Activated naive CD4-positive, alpha-beta T cell treated with Interleukin-2 at 50 U/mL for 16 hours (primary cell): ENCODE measurements around the gene PEMT.

Experiments used
- DNase-seq: peaks from one replicate; pipeline ENCODE4 v3.0.0-alpha.2; 2020

Gene PEMT

DNA sequence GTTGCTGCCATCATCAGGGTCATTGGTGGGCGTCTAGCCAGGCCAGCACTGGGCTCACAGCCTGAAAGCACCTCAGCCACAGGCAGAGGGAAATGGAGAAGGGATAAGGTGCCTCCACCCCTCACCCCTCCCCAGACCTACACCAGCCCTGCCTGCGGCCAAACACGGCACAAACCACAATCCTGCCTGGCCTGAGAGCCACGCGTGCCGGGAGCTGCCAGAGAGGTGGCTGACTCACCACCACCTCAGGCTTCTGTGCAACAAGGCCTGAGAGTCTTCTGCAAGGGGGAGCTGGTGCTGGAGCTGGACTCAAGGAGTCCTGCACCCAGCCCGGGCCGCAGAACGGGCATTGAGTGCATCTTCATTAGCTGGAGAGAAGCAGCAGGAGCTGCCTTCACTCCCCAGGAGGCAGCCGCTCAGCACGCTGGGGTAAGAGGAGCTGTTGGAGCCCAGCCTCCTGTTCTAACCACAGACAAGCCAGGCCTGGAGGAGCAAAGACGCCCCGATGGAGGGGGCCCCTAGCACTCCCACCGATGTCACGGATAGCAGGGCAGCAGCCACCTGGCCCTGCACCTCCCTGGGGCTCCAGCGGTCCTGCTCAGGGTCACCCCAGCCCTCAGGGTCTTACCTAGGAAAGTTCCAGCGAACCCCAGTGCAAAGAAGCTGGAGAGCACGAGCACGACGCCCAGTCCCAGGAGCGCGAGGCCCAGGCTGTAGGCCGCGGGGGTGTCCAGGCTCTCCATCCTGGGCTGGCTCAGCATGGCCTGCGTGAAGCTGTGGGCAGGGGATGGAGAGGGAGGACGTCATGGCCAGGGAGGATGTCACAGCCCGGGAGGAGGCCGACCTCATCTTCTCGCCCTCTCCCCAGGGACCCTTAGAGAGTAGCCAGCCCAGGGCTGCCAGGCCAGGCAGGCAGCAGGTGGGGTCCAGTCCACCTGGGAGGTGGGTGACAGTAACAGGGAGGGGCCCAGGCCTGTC lies 79.3 kb downstream of the PEMT start:
- DNase-seq = no peak

DNA sequence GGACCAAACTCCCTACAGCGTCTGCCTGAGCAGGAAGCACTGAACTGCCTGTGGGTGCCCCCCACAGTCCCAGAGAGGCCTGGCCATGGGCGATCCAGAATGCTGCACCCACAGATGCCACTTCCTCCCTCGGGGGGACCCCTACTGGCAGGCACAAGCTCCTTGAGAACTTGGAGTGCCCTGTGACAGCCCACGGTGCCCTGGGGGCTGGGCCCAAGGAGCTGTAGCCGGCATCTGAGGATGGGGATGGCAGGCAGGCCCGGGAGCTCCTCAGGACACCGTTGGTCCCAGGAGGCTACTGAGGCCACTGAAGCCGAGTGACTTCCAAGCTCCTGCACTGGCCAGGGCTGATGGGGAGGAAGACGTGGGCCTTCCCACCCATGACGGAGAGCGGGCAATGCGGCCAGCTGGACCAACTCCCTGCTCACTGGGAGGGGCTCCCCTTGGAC lies 80.2 kb downstream of the PEMT start:
- no peak for DNase-seq

DNA sequence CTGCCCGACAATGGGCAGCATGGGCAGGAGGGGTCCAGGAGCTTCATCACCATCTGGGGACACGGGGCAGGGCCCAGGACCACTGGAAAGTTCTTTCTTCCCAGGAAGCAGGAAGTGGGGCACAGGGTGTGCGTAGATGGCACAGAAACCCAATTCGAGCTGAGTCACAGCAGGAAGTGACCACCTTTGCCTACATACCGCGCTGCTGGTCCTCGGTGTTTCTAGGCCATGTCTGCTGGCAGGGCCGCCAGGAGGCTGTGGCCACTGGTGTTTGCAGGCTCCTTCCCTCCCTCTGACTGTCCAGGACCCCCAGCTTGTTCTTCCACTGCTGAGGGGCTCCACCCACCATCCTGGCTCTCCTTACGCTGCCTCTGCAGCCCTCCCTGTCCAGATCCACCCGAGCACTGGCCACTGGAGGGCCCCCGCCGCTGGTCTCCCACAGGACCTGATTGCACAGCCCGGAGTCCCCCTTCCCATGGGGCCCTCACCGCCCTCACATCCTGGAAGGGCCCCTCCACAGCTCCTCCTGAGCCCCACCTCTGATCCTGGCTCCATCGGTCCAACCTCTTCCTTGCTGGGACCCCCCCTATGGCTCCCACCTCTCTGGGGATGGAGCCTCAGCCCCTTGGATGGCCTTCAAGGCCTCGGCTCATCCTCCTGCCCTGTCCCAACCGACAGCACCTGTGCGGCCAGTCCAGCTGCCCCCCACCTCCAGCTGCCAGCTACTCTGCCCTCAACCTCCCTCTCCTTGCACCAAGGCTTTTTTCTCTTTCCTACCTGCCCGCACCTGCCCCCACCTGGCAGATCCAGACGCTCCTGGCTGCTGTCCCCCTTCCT lies 80.8 kb downstream of the PEMT start:
- no peak for DNase-seq

DNA sequence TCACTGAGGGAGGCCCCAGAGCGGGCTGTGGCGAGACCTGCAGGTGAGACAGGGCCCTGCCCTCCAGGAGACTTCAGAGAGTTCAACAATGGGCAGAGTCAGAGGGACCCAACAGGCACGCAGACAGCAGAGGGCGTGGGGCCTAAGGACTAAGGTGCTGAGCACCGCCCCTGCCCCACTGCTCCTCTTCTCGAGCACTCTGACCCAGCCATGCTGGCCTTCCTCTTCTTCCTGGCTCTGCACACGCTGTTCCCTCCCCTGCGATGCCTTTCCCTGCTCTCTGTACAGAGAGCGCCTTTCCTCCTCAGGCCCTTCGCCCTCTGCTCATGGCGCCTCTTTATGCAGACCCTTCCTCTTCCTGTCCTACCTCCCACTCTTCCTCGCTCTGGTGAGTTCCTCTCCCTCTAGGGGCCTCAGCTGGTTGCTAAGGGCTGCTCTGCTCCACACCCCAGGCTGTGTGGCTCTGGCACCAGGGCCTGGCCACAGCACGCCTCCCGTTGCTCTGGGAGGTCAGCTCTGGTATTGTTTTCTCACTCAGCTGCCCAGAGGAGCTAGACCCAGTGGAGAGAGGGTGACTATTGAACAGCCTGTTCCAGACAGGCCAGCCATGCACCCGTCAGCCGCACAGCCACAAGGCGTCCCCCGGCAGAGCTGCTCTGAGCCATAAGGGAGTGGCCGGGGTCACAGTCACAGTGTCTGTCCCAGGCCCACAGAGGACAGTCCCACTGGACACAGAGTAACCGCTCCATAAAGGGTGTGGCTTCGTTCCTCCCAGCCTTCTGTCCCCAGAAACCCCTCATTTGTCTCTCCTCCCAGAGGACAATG lies 81.7 kb downstream of the PEMT start:
- DNase-seq = no peak

DNA sequence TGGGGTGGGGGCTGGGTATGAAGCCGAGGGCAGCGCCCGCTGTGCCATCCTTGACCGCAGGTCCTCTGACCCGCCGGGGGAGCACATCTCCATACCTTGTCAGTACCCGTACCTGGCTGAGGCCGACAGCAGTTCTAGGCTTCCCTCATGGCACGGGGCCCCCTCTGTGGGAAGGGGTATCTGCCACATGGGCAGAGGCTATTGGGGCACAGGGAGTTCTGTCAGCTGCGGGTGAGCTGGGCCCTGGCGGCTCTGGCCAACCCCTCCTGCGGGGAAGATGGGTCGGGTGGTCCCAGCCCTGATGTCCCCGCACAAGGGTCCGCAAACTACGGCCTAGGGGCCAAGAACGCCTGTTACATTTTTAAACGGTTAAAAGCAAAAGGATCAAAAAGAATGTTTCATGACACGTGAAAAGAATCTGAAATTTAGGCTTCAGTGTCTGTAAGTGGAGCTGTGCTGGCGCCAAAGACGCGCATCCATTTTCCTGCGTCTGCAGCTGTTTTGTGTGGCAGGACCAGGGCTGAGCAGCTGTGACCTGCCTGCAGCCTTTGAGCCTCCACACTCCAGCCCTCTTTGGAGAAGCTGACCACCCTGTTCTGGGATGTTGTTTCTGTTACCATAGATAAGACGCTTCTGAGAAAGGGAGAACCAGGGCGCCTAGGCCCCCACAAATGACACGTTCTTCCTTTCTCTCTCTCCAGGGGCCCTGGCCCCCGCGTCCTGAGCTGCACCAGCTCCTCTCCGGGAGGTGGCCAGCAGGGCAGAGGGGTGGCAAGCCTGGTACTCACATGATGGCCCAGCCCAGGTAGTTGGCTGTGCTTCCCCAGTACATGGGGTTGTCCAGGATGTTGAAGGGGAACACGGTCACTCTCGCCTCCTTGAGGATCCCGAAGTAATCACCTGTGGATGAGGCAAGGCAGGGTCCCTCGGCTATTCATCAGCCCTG lies 82.6 kb downstream of the PEMT start:
- DNase-seq = no peak

DNA sequence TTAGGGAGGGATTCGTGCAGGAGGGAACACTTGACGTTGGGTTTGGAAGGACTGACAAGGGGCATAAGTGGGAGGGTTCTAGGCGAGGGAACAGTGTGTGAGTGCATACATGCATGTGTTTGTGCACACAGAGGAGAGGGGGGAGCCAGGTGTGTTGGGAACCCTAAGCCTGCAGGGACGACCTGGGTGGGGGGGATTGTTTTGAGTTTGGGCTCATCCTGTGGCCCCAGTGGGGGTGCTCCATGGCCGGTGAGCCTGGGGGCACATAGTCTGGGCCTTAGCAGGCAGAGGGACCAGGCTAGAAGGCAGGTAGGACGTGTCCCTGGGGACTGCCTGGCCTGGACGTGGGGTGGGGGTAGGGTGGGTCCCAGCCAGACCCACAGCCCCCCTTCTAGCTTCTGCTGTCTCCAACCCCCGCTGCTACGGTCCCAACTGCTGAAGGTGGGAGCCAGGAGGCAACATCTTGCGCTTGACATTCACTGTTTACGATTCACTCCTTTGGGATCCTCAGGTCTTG lies 83.4 kb downstream of the PEMT start:
- DNase-seq = no peak

DNA sequence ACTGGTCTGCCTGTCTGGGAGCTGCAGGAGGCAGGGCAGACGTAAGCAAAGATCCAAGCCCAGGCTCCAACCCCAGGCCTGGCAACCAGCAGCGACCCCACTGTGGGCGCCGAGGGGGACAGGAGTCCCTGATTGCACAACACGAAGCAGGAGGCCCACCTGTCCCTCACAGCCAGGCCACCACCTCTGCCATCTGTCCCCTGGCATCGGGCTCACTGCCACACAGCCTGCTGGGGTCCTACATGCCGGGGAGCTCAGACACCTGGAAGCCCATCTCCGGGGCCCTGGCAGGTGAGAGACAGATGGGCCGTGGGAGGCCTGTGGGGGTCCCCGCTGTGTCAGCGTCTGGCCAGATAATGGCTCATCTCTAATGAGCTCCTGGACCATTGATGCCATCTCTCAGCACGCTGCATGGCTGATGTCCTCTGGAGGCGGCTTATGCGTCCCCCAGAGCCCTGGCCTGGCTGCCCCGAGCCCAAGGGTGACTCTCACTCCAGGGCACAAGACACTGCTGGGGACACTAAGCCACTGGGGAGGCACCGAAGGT lies 84.0 kb downstream of the PEMT start:
- DNase-seq = no peak

DNA sequence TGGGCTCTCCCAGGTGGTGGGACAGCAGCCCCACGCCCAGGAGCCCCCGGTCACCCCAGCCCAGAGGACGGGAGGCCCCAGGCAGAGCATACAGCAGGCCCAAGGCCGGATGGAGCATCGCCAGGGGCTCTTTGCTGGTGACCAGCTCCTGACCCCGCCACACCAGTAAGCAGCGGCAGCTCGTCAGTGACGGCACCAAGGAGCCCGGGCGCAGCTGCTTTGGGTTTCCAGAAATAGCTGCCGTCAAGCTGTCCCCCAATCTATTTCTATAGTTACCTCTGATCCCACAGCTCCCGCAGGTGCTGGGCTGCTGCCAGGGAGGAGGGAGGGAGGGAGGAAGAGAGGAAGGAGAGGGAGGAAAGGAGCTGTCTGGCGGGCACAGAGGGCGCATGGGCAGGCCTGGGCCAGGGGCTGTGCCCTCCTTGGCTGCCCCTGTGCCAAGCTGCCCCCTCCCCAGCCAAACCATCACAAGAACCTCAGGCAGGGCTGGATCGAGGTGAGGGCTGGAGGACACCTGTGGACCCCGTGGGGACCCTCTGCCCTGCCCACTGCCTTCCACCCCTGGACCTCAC lies 84.5 kb downstream of the PEMT start:
- no peak for DNase-seq

DNA sequence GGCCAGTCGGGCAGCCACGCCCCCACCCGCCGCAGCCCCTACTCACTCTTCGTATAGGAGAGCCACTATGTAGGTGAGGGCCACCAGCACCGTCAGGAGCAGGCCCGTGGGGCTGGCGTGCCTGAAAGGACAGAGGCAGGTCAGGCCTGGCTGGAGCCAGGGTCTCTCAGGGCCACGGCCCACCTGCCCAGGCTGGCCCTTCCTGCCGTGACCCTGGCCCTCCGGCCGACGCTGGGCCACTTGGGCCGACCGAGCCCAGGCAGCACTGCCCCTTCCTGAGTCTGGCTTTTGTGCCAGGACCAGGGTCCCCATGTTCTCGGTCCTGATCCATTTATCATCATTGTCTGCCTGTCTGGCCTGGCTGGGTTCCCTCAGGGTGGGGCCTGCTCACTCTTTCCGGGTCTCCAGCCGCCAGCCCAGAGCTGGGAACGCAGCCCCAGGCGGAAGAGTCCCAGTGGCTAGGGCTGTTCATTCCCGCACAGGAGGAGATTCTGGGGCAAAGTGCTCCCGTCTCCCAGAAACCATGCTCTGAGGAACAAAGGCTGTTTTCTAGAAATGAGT lies 85.2 kb downstream of the PEMT start:
- DNase-seq = no peak

DNA sequence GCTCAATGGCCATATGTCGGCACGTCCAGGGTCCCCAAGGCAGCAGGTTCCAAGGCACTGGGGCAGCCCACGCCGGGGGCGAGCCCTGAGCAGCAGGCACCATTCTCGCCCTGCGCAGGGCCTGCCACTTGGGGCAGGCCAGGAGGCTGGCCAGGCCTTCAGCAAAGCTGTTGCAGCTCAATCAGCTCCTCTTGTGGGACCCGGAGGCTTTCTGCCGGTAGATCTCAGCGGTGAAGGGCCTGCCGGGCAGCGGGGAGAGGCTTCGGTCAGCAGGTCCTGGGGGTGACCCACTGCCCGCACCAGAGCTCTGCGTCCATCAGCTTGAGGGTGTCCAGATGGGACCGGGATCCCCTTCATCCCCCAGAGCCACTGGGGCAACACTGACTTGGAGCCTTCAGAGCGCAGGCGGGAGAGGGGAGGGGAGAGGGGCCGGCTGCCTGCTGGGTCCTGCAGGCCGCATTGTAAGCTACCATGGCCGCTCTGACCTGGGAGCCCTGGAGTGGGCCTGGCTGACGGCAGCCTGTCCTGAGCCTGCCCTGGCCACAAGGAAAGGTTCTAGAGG lies 85.8 kb downstream of the PEMT start:
- DNase-seq = no peak

DNA sequence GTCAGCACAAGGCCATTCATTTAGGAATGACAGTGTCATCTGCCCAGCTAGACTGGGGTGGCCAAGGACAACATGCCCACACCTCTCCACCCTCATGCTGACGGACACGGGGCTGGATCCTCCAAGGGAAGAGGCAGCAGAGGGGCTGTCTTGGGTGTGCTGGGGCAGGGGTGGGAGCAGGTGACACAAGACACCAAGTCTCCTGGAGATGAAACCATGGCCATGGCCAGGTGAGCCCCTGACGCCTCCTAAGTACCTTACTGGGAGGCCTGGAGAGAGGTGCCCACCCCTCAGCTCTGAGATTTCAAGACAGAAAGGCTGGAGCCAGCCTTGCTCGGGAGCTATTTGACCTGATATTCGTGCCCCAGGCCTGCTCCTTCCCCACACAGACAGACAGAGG lies 86.4 kb downstream of the PEMT start:
- no peak for DNase-seq

DNA sequence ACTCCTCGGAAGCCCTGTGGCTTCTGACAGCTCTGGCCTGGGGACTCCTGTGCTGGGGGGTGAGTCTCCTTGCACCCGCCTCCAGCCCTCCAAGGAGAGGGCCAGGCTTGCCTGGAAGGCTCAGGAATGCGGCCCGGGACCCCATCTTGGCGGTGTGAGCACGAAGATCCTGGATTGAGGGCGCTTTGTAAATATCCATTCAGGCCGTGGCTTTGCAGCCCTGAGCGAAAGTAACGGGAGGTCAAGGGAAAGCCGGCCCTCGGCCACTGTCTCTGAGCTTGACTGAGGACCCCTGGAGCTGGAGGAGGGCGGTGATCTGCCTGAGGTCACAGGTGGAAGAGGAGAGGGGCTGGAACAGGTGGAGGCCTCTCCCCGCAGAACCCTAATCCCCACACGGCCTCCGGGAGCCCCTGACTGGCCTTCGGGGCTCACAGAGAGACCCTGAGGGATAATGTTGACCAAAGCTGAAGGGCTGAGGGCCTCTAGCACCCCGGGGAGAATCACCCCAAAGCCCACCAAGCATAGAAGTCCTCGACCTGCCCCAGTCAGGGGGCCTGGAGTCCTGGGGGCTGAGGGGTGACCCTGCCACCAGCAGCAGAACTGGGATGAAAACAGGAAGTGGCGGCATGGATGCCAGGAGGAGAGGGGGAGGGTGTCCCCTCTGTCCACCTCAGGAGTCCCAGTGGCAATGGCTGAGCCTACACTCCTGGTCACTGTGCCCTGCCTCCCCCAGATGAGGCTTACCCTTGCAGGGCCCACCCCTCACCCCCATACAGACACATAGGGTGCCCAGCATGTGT lies 87.0 kb downstream of the PEMT start:
- no peak for DNase-seq

DNA sequence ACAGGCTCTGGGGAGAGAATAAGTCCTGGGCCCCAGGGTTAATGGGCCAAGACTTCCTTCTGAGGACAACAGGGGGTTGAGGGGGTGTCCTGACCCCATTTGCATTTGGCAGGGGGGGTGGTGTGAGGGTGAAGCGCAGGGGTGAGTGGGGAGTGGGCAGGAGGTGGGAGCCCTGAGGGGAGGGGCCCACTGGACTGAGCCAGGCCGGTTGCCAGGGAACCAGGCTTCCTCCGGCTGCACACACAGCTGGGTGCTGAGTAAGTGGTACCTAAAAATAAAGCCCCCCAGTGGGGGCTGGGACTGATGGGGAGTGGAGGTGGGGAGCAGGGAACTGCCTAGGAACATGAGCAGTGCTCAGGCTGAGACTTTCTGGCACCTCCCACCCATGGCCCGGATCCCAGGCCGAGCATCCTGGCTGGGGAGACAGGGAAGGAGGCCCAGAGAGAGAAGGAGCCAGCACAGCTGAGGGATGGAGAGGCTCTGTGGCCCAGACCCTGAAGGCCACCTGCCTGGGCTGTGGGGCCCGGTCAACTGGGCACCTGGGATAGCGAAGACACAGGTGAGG lies 87.9 kb downstream of the PEMT start:
- DNase-seq = no peak

DNA sequence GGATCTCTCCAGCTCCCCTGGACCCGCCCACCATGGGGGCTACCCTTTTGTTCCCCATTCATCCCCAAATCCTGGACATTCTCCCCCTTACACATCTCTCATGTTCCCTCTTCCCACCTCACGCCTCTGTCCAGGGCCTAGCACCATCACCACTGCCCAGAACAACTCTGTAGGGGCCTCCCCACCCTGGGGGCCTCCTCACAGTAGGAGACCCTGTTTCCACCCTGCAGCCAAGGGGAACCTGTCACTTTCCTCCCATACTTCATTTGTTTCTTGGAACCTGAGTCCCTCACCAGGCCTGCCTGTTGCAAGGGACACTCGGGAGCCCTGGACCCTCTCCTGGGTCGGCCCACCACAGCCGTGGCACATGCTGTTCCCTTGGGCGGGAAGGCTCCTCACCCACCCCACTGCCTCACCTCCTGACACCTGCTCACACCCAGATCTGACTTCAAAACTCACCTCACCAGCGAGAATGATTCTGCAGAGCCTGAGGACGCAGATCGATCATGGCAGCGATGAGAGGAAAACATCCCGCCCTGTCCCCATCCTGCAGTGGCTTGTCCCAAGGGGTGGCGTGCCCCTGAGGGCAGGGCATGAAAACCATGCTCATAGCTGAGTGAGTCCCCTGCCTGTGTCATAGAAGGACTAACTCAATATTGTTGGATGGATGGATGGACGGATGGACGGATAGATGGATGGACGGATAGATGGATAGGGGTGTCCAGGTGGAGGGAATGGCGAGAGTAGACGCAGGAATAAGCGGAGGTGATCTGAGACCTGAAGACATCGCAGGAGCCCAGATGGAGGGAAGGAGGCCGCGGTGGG lies 88.6 kb downstream of the PEMT start:
- DNase-seq = no peak

DNA sequence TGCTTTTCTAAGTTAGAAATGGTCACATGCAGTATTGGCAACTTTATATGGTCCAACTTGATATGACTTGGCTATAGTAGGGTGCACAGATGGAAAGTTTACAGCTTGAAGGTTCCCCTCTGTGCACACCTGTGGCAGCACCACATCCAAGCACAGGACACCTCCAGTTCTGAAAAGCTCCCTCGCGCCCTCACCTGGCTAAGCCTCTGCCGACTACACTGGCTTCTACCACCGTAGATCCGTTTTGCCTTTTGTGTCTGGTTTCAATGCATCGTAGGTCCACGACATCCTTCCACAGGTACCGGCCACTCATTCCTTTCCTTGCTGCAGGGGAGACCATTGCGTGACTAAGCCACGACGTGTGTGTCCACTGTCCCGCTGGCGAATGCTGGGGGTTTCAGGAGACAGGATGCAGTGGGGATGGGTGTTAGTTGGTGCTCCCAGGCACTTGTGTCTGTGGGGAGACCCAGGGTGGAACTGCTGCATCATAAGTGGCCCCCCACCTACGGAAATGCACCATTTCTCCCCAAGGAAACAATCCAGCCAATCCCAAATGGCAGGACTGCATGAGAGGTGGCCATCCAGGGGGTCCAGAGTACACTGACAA lies 90.4 kb downstream of the PEMT start:
- DNase-seq = no peak

DNA sequence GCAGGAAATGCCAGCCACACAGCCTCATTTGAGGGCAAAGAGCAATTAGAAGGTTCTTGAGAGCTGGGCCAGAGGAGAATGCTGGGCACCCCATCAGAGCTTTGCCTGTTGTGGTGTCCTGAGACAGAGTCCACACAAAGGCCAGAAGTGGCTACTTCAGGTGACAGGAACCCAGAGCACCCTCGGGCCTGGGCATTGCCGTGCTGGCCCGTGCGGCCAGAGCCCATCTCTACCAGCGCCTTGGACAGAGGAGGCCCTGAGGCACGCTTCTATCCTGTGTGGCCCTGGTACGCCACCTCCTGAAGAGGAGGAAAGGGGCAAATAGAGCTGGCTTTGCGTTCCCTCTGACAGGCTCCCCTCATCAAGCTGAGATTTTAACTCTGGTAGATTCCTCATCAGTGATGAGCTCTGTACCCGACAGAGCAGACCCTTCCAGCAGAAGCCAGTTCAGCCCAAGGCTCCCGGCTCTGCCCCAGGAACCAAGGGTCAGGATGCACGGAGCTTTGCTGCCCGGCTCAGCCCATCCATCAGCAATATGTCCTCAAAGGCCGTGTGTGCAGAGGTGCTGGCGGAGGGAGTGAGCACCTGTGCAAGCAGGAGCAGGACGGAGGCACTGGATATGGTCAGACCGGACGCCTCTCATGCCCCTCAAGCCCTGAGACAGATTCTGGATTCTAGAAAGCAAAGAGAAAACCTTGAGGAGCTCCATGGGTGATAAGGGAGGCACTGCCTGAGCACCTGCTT lies 91.9 kb downstream of the PEMT start:
- DNase-seq = no peak
